Keratinocyte (primary cell): ENCODE results near the gene MAD1L1.
"Not testable (repeated sequence)": the region's sequence is repeated elsewhere in the genome, so short reads cannot be mapped to it uniquely, and the experiment has no call there.

Experiments
- EZH2 ChIP-seq: IDR thresholded peaks from one replicate; pipeline ENCODE4 v1.6.1; 2012; ENCODE audit warnings: inconsistent platforms, mild to moderate bottlenecking, low read length, moderate library complexity
- TF ChIP-seq, protein P1 (sequence below), 3 experiments: IDR thresholded peaks in 1 of 3; conservative IDR thresholded peaks in 1 of 3; optimal IDR thresholded peaks in 1 of 3; 2 replicates in 2 of 3; 3 replicates in 1 of 3; pipeline versions ENCODE3 to v1.5.1; 2011; ENCODE audit warnings: low read length in 3 of 3, mild to moderate bottlenecking in 3 of 3, moderate library complexity in 2 of 3, control low read depth in 1 of 3, inconsistent platforms in 1 of 3; ENCODE audit not compliant: insufficient read depth in 2 of 3; ENCODE audit errors: extremely low read depth in 1 of 3

DNA sequence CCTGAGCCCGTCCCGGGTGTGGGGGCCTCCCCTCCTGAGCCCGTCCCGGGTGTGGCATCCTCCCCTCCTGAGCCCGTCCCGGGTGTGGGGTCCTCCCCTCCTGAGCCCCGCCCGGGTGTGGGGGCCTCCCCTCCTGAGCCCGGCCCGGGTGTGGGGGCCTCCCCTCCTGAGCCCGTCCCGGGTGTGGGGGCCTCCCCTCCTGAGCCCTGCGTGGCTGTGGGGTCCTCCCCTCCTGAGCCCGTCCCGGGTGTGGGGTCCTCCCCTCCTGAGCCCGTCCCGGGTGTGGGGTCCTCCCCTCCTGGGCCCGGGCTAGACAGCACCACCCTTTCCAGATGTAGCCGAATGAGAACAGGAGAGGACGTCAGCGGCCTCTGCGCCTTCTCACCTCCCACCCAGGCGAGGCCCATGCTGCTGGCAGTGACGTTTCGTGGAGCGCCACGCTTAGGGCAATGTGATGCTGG lies 405.2 kb downstream of the MAD1L1 start:
- TF ChIP-seq, protein P1, sequence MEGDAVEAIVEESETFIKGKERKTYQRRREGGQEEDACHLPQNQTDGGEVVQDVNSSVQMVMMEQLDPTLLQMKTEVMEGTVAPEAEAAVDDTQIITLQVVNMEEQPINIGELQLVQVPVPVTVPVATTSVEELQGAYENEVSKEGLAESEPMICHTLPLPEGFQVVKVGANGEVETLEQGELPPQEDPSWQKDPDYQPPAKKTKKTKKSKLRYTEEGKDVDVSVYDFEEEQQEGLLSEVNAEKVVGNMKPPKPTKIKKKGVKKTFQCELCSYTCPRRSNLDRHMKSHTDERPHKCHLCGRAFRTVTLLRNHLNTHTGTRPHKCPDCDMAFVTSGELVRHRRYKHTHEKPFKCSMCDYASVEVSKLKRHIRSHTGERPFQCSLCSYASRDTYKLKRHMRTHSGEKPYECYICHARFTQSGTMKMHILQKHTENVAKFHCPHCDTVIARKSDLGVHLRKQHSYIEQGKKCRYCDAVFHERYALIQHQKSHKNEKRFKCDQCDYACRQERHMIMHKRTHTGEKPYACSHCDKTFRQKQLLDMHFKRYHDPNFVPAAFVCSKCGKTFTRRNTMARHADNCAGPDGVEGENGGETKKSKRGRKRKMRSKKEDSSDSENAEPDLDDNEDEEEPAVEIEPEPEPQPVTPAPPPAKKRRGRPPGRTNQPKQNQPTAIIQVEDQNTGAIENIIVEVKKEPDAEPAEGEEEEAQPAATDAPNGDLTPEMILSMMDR (optimal IDR thresholded peaks at IDR 0.05 in 1 of 3, IDR thresholded peaks at IDR 0.05 in 1 of 3, conservative IDR thresholded peaks at IDR 0.05 in 1 of 3; ENCODE audit: extremely low read depth in 1 of 3, insufficient read depth in 2 of 3, low read length in 3 of 3) = not testable (repeated sequence)
- not testable (repeated sequence) for TF ChIP-seq EZH2
